Kidney (tissue), 14 donors: ENCODE data around the gene ATP5F1D. TPM values are rescaled to one million over a fixed set of nuclear protein-coding genes. Genes with fewer than 3 reads are reported as not detected.

ENCODE experiments used
- DNase-seq, 5 donors: peaks; one replicate each; pipeline ENCODE4 v3.0.0-alpha.2; 2013 to 2020
- FAIRE-seq: peaks from 2 replicates; lab custom pipeline; 2012; peaks lifted over from hg19 to GRCh38; lab: Jason Lieb, UNC
- H3K27ac ChIP-seq, 2 donors: one replicate each; pipeline ENCODE4 v1.7.0; 2013; ENCODE audit warnings: low read depth in 2 of 2, low read length in 2 of 2, inconsistent platforms in 1 of 2
- H3K27me3 ChIP-seq: one replicate; pipeline ENCODE4 v1.7.1; 2013; ENCODE audit warnings: low read length, inconsistent platforms; ENCODE audit not compliant: control insufficient read depth, insufficient read depth
- H3K36me3 ChIP-seq, 3 donors: one replicate each; pipeline versions ENCODE4 v1.7.0 to v1.7.1; 2013; ENCODE audit warnings: low read length in 3 of 3, control low read depth in 1 of 3, inconsistent platforms in 1 of 3; ENCODE audit not compliant: insufficient read depth in 3 of 3, control insufficient read depth in 2 of 3
- H3K4me1 ChIP-seq, 3 donors: one replicate each; pipeline versions ENCODE4 v1.7.0 to v1.7.1; 2013; ENCODE audit warnings: low read length in 3 of 3, inconsistent platforms in 1 of 3, low read depth in 1 of 3; ENCODE audit not compliant: control insufficient read depth in 2 of 3, insufficient read depth in 2 of 3
- H3K4me3 ChIP-seq, 3 donors: one replicate each; pipeline versions ENCODE4 v1.7.0 to v1.8.1; 2013; ENCODE audit warnings: low read length in 3 of 3, control low read depth in 1 of 3, inconsistent platforms in 1 of 3
- H3K9ac ChIP-seq, 3 donors: one replicate each; pipeline versions ENCODE4 v1.7.0 to v1.7.1; 2013; ENCODE audit warnings: low read length in 3 of 3, control low read depth in 1 of 3, inconsistent platforms in 1 of 3
- H3K9me3 ChIP-seq, 3 donors: one replicate each; pipeline versions ENCODE4 v1.7.0 to v1.7.1; 2013; ENCODE audit warnings: low read length in 3 of 3, control low read depth in 1 of 3, inconsistent platforms in 1 of 3; ENCODE audit not compliant: control insufficient read depth in 2 of 3, insufficient read depth in 1 of 3
- CTCF ChIP-seq: IDR thresholded peaks from 3 replicates; pipeline ENCODE4 v1.5.1; 2012; ENCODE audit warnings: mild to moderate bottlenecking, moderate library complexity, borderline replicate concordance; ENCODE audit not compliant: insufficient read depth; ENCODE audit errors: extremely low read depth
- intact Hi-C: fragments of 100-400 bp; cut with DNase I; formaldehyde crosslinking; loops from one replicate; pipeline ENCODE4 v1.11.1; 2022
- polyA plus RNA-seq: library from polyadenylated mRNA; stranded (reverse); fragments of 350-450 nt; fragmentation: Illumina TruSeq; extraction: RNeasy Lipid Tissue Mini Kit (QIAGEN cat#74804); gene quantifications from one replicate; pipeline ENCODE4 v1.2.3, GENCODE V29; 2014; ENCODE audit warnings: low read depth, low replicate concordance; ENCODE audit not compliant: insufficient read depth
- total RNA-seq: library from RNA; stranded (reverse); fragmentation: NEBNext Ultra II Directional; extraction: Animal tissue kit (Norgen Biotek cat#: 25700); gene quantifications from one replicate; pipeline ENCODE4 v1.2.1, GENCODE V29; 2021
- donor health status: control.
- donor health status: control.
- donor health status: control.
- donor health status: control.
- donor health status: control.
- donor health status: DM: yes; HTN: yes; CAD: no.
- donor health status: Normal renal cell carcinoma (clear cell type).

Gene ATP5F1D
- total and polyA plus RNA-seq, 2 donors from 2014 or later: 183 to 641 TPM

- no peaks in the 10 kb centered on the region for H3K27me3 ChIP-seq
- H3K4me3 ChIP-seq: peak within 1 kb of the TSS; percentile 51 to 70 (median 56)
- FAIRE-seq (no peak), DNase-seq (peak; percentile 80 to 97 (median 90))
- peaks cover 0 to 5% (median 0%) of the 10 kb centered on the region in 3 donors for H3K36me3 ChIP-seq
- TF ChIP-seq CTCF: peak; percentile 4
- H3K9me3 ChIP-seq: no peaks in the 10 kb centered on the region
- intact Hi-C loops: no loop called here
- H3K27ac ChIP-seq: peak within 1 kb of the TSS; percentile 99
- peaks cover 0 to 30% (median 22%) of the 10 kb centered on the region in 3 donors for H3K4me1 ChIP-seq
- H3K9ac ChIP-seq: peak within 1 kb of the TSS in 2 of 3 donors; percentile 59 to 81
Measured at GRCh38 chr19:1248139-1248785, 6.7 kb downstream of the ATP5F1D start, which contains the start of gene MIDN. Gene MIDN (plus strand): TSS chr19:1248583. CDS start chr19:1250297, 1,714 bp downstream.

GRCh38 chr19:1248786-1249297 is 7.3 kb downstream of the ATP5F1D start:
- Histone ChIP-seq H3K36me3 (peaks cover 0 to 5% (median 0%) of the 10 kb centered on the region in 3 donors), H3K9ac (peak overlapping the region in 2 of 3 donors; percentile 58 to 81), H3K27me3 (no peaks in the 10 kb centered on the region), H3K27ac (peak overlapping the region; percentile 99), H3K4me3 (peak overlapping the region; percentile 51 to 70 (median 56)), H3K9me3 (no peaks in the 10 kb centered on the region), H3K4me1 (peaks cover 0 to 30% (median 22%) of the 10 kb centered on the region in 3 donors)
- peak in 4 of 5 donors; percentile 88 to 95 (median 94) for DNase-seq
- peak; percentile 73 for TF ChIP-seq CTCF
- FAIRE-seq: no peak
- intact Hi-C loops: no loop called here

- DNase-seq: peak; percentile 97 to 99 (median 98)
- H3K4me1 ChIP-seq: peaks cover 0 to 30% (median 21%) of the 10 kb centered on the region in 3 donors
- peaks cover 0 to 9% (median under 1%) of the 10 kb centered on the region in 3 donors for H3K36me3 ChIP-seq
- no peaks in the 10 kb centered on the region for H3K9me3 ChIP-seq
- no peaks in the 10 kb centered on the region for H3K27me3 ChIP-seq
- TF ChIP-seq CTCF: no peak
- intact Hi-C loops: no loop called here
- no peak for FAIRE-seq
- peak overlapping the region; percentile 36 to 60 (median 48) for H3K4me3 ChIP-seq
- peak overlapping the region in 1 of 3 donors; percentile 55 for H3K9ac ChIP-seq
- peak overlapping the region; percentile 96 to 99 for H3K27ac ChIP-seq
Measured at GRCh38 chr19:1249298-1249989, 7.9 kb downstream of the ATP5F1D start.
